GM12892 (cell line): Measurements from ENCODE around the gene IL18BP.

Experiments used
- POLR2A ChIP-seq: IDR thresholded peaks from 2 replicates; pipeline ENCODE4 v1.6.1; 2011; ENCODE audit warnings: low read depth, low read length, control low read depth
- TAF1 ChIP-seq: IDR thresholded peaks from 2 replicates; pipeline ENCODE4 v1.6.1; 2011; ENCODE audit warnings: low read depth, mild to moderate bottlenecking, control low read depth, low read length, borderline replicate concordance

DNA sequence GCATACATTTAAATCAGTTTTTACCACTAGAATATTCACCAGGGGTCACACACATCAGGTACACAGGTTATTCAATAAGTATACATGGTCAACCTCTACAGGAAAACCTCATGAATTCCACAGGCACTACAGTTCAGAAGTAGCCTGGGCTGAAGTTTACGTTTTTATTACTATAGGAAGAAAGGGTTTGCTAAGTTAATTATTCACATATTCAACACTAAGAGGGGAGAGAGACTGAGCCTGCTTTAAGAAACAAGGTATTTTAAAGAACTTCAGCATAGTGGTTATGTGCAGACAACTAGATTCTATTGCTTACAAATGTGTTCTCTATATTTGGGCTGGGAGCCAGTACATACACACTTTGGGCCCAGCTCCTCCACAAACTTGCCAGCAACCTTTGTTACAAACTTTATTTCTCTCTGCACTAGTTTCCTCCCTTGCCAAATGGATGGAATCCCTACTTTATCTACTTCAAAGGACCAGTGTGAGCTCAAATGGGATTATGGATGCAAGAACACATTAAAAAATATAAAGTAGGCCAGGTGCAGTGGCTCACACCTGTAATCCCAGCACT lies 31.9 kb downstream of the IL18BP start:
- TF ChIP-seq POLR2A (no peak), TAF1 (no peak)
